Embryonic facial prominence (tissue), 1 donor: Measurements from ENCODE around the gene OPN1LW.
A peak's percentile ranks its signal among the peaks of the same experiment; 100 is the strongest.
"Not testable (repeated sequence)": the region's sequence is repeated elsewhere in the genome, so short reads cannot be mapped to it uniquely, and the experiment has no call there.

ENCODE experiments used
- DNase-seq: peaks from one replicate; pipeline ENCODE4 v3.0.0-alpha.2; 2016; ENCODE audit errors: extremely low spot score

OPN1LW gene

GRCh38 chrX:154135458-154136229 is 8.4 kb upstream of the OPN1LW start:
- DNase-seq = no peak

- DNase-seq = peak; percentile 7
These were observed 7.3 kb upstream of the OPN1LW start for GRCh38 chrX:154136627-154137161.

GRCh38 chrX:154138857-154139256 is 5.2 kb upstream of the OPN1LW start:
- no peak for DNase-seq

GRCh38 chrX:154140206-154140605 is 3.8 kb upstream of the OPN1LW start:
- no peak for DNase-seq

GRCh38 chrX:154140742-154141141 is 3.3 kb upstream of the OPN1LW start:
- no peak for DNase-seq

- no peak for DNase-seq
These were observed 1.7 kb upstream of the OPN1LW start for GRCh38 chrX:154142386-154142785.

GRCh38 chrX:154142950-154143745 is 895 bp upstream of the OPN1LW start:
- no peak for DNase-seq

GRCh38 chrX:154151030-154151429 is 7.0 kb downstream of the OPN1LW start:
- DNase-seq = not testable (repeated sequence)

- DNase-seq = not testable (repeated sequence)
These were observed 12.2 kb downstream of the OPN1LW start for GRCh38 chrX:154156221-154156620.

GRCh38 chrX:154157207-154157606 is 13.2 kb downstream of the OPN1LW start:
- DNase-seq = not testable (repeated sequence)

GRCh38 chrX:154159345-154159744 is 15.3 kb downstream of the OPN1LW start:
- DNase-seq = not testable (repeated sequence)

GRCh38 chrX:154164902-154165301 is 20.9 kb downstream of the OPN1LW start:
- DNase-seq = not testable (repeated sequence)

GRCh38 chrX:154168384-154168783 is 24.3 kb downstream of the OPN1LW start:
- not testable (repeated sequence) for DNase-seq

- DNase-seq = not testable (repeated sequence)
These were observed 28.5 kb downstream of the OPN1LW start for GRCh38 chrX:154172535-154172943.

GRCh38 chrX:154174356-154174755 is 30.3 kb downstream of the OPN1LW start:
- DNase-seq = not testable (repeated sequence)

GRCh38 chrX:154182296-154182695 is 38.3 kb downstream of the OPN1LW start, which contains the start of gene OPN1MW:
Gene OPN1MW (plus strand): TSS chrX:154182596. CDS start chrX:154182678, 82 bp downstream.
- DNase-seq = not testable (repeated sequence)

- not testable (repeated sequence) for DNase-seq
These were observed 39.8 kb downstream of the OPN1LW start for GRCh38 chrX:154183794-154184193.

- not testable (repeated sequence) for DNase-seq
These were observed 48.8 kb downstream of the OPN1LW start for GRCh38 chrX:154192846-154193245.

- DNase-seq = not testable (repeated sequence)
These were observed 50.3 kb downstream of the OPN1LW start for GRCh38 chrX:154194316-154194715.

- not testable (repeated sequence) for DNase-seq
These were observed 52.4 kb downstream of the OPN1LW start for GRCh38 chrX:154196466-154196865.
